ENCODE data around the gene TRAM2. TPM values are rescaled to one million over a fixed set of nuclear protein-coding genes. Genes with fewer than 3 reads are reported as not detected.
A peak's percentile ranks its signal among the peaks of the same experiment; 100 is the strongest.

The TRAM2 gene
- total RNA-seq, 2 donors from 2014 or later, result 8.6 to 8.9 TPM

GRCh38 chr6:52499026-52499425, 77.8 kb downstream of the TRAM2 start:
- Mint-ChIP-seq H3K36me3 (ENCODE audit: low read depth) (peaks cover 3% of the 10 kb centered on the region), H3K27me3 (no peaks in the 10 kb centered on the region), H3K4me1 (no peaks in the 10 kb centered on the region), H3K4me3 (no peak overlapping the region), H3K27ac (no peak overlapping the region)
- DNase-seq (no peak), ATAC-seq (no peak)
- H3K9me3 ChIP-seq (ENCODE audit: control insufficient read depth, low read length, poor library complexity, severe bottlenecking), result no peaks in the 10 kb centered on the region

DNA sequence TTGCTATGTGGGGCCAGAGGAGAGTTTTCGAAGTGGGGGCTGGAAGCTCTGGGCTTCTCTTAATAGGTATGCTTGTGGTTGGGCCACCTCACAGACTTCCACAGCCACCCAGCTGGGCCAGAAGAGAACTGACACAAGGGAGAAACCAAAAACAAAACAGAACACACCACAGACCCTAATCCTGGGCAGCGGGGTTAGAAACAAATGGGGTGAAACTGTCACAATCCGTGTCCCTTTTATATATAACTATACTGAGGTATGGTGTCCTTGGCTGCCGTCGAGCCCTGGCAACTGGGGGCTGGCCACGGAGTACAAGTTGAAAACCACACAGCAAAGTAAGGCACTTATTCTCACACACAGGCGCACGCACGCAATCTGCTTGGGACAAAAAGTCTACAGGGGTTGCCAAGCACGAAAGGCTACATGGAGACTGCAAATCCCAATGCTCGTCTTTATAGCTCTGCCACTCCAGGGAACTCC, 78.3 kb downstream of the TRAM2 start:
- no peaks in the 10 kb centered on the region for H3K4me1 Mint-ChIP-seq
- no peak overlapping the region for H3K27ac Mint-ChIP-seq
- ATAC-seq (no peak), DNase-seq (no peak)
- no peak overlapping the region for H3K4me3 Mint-ChIP-seq
- peaks cover 3% of the 10 kb centered on the region for H3K36me3 Mint-ChIP-seq (ENCODE audit: low read depth)
- no peaks in the 10 kb centered on the region for H3K27me3 Mint-ChIP-seq
- H3K9me3 ChIP-seq (ENCODE audit: control insufficient read depth, low read length, poor library complexity, severe bottlenecking), result no peaks in the 10 kb centered on the region

GRCh38 chr6:52497652-52498408, 79.0 kb downstream of the TRAM2 start:
- no peak for DNase-seq
- Mint-ChIP-seq H3K4me1 (no peaks in the 10 kb centered on the region), H3K27ac (no peak overlapping the region), H3K36me3 (ENCODE audit: low read depth) (peaks cover 3% of the 10 kb centered on the region), H3K27me3 (no peaks in the 10 kb centered on the region), H3K4me3 (no peak overlapping the region)
- peak; percentile 66 for ATAC-seq
- no peaks in the 10 kb centered on the region for H3K9me3 ChIP-seq (ENCODE audit: control insufficient read depth, low read length, poor library complexity, severe bottlenecking)

DNA sequence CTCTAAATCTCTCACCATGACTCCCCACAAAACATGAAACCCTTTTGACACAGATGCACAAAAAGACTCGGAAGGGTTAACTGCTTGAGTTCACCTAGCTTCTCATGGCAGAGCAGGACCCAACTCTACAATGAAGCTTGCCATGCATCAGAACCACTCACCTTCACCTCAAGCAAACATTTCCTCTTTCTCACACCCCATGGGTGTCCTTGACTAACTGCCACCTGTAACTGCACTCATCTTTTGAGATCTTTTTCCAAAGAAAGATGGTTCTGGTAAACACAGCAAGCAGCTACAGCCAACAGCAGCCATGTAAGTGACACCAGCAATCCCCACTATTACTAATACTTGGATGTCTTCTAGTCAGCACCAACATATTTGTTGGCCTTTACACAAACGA, 80.2 kb downstream of the TRAM2 start:
- no peak overlapping the region for H3K27ac Mint-ChIP-seq
- no peak for DNase-seq
- H3K36me3 Mint-ChIP-seq (ENCODE audit: low read depth), result no peaks in the 10 kb centered on the region
- no peak for ATAC-seq
- H3K9me3 ChIP-seq (ENCODE audit: control insufficient read depth, low read length, poor library complexity, severe bottlenecking), result no peaks in the 10 kb centered on the region
- no peak overlapping the region for H3K4me3 Mint-ChIP-seq
- no peaks in the 10 kb centered on the region for H3K27me3 Mint-ChIP-seq
- H3K4me1 Mint-ChIP-seq, result no peaks in the 10 kb centered on the region

- H3K9me3 ChIP-seq (ENCODE audit: control insufficient read depth, low read length, poor library complexity, severe bottlenecking), result no peaks in the 10 kb centered on the region
- H3K36me3 Mint-ChIP-seq (ENCODE audit: low read depth), result no peaks in the 10 kb centered on the region
- H3K4me1 Mint-ChIP-seq, result peaks cover 2% of the 10 kb centered on the region
- no peak for DNase-seq
- H3K27me3 Mint-ChIP-seq, result no peaks in the 10 kb centered on the region
- no peak for ATAC-seq
- no peak overlapping the region for H3K4me3 Mint-ChIP-seq
- no peak overlapping the region for H3K27ac Mint-ChIP-seq
Measured at GRCh38 chr6:52495922-52496321, 80.9 kb downstream of the TRAM2 start.

DNA sequence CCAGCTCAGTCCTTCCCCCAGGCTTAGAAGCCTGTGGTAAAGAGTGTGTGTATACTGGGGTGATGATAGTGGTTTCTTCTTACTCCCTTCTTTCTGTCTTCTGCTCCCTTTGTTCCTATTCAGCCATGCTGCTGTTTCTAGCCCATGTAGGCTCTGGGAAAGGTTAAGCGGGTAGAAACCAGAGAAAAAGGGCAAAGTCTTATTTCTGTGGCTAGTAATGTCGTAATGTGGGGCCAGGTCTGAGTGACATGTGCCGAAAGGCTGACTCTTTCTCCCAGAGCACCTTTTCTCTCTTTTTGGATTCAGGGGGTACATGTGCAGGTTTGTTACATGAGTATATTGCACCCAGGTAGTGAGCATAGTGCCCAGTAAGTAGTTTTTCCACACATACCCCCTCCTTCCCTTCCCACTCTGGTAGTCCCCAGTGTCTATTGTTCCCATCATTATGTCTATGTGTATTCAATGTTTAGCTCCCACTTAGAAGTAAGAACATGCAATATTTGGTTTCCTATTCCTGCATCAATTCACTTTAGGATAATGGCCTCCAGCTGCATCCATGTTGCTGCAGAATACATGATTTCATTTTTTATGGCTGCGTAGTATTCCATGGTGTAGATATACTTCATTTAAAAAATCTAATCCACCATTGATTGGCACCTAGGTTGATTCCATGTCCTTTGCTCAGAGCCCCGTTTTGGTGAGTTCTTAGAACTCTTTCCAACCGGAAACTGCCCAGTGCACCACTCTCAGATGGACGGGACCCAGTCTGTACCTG, 82.4 kb downstream of the TRAM2 start:
- H3K4me3 Mint-ChIP-seq, result no peak overlapping the region
- H3K27ac Mint-ChIP-seq, result no peak overlapping the region
- no peaks in the 10 kb centered on the region for H3K27me3 Mint-ChIP-seq
- no peak for ATAC-seq
- H3K9me3 ChIP-seq (ENCODE audit: control insufficient read depth, low read length, poor library complexity, severe bottlenecking), result no peaks in the 10 kb centered on the region
- DNase-seq, result no peak
- H3K4me1 Mint-ChIP-seq, result peaks cover 3% of the 10 kb centered on the region
- no peaks in the 10 kb centered on the region for H3K36me3 Mint-ChIP-seq (ENCODE audit: low read depth)

DNA sequence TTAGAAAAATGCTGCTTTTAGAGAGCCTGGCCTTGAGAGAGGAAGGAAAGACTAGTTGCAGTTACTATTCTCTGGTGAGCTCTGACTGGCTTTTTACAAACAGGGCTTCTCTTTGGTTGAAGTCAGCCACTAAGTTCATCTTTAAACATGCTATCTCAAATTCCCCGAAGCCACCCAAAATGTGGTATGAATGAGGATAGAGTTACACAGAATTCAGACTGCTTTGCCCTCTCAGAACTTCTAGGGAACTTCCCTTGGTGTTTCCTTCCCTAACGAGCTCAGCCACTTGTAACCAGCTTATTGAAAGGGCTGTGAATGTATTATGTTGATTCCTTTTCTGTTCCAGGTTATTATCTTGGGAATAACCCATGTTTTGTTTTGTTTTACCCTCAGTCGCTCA, 83.2 kb downstream of the TRAM2 start:
- no peak overlapping the region for H3K27ac Mint-ChIP-seq
- H3K36me3 Mint-ChIP-seq (ENCODE audit: low read depth), result no peaks in the 10 kb centered on the region
- peaks cover 3% of the 10 kb centered on the region for H3K4me1 Mint-ChIP-seq
- H3K27me3 Mint-ChIP-seq, result no peaks in the 10 kb centered on the region
- H3K9me3 ChIP-seq (ENCODE audit: control insufficient read depth, low read length, poor library complexity, severe bottlenecking), result no peaks in the 10 kb centered on the region
- H3K4me3 Mint-ChIP-seq, result no peak overlapping the region
- no peak for DNase-seq
- ATAC-seq, result peak; percentile 14

DNA sequence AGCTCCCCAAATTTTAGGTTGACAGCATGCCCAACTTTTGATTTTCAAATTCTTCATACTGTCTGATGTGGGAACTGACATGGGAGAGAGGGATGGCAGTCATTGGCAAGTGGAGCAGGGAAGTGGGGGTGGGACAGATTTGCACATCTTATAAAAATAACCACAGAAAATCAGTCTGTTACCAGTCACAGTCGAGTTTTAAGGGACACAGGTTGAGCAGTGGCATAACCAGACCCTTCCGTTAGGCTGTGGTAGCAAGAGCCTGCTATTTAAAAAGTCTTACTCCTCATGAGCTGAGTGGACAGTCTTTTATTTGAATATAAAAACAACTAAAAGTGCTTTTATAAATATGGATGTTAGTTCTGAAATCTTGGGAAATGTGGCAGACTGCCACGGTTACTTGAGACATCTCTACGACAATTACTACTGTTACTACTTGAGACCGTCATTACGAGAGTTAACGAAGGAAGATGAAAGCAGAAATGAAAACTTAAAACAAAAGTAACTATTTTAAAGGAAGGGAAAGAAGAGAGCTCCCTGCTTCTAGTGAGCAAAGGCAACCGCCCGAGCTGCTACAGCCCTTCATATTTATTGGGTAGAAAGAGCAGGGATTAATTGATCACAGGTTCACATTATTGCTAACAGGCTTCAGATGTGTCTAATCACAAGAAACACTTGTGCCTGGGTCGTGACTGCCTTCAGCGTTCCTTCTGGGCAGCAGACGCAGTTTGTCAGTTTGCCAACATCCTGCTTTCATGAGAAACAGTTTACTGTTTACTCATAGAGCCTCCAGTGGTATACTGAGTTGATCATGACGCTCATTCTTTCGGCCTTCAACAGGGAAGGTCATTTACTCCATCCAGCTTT, 85.4 kb downstream of the TRAM2 start:
- peaks cover 3% of the 10 kb centered on the region for H3K4me1 Mint-ChIP-seq
- H3K27me3 Mint-ChIP-seq, result peaks cover 5% of the 10 kb centered on the region
- ATAC-seq (no peak), DNase-seq (no peak)
- H3K4me3 Mint-ChIP-seq, result peak overlapping the region; percentile 1
- no peaks in the 10 kb centered on the region for H3K36me3 Mint-ChIP-seq (ENCODE audit: low read depth)
- H3K9me3 ChIP-seq (ENCODE audit: control insufficient read depth, low read length, poor library complexity, severe bottlenecking), result no peaks in the 10 kb centered on the region
- H3K27ac Mint-ChIP-seq, result no peak overlapping the region

DNA sequence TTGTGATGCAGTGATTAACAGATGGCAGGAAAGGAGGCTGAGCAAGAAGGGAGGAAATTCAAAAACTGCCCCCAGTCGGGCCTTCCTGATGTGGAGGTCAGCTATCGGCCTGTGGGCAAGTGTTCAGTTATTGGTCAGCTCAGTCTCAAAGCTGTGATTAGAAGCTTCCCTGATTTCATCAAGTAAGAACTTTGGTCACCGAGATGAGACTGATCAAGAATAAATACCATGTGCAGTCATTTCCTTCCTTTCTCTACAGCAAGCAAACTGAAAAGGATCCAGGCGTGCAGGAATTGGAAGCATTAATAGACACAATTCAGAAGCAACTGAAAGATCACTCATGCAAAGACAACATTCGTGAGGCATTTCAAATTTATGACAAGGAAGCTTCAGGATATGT, 87.0 kb downstream of the TRAM2 start:
- DNase-seq (no peak), ATAC-seq (no peak)
- H3K36me3 Mint-ChIP-seq (ENCODE audit: low read depth), result no peaks in the 10 kb centered on the region
- H3K27me3 Mint-ChIP-seq, result peaks cover 5% of the 10 kb centered on the region
- H3K4me3 Mint-ChIP-seq, result no peak overlapping the region
- H3K9me3 ChIP-seq (ENCODE audit: control insufficient read depth, low read length, poor library complexity, severe bottlenecking), result no peaks in the 10 kb centered on the region
- H3K27ac Mint-ChIP-seq, result no peak overlapping the region
- peaks cover 3% of the 10 kb centered on the region for H3K4me1 Mint-ChIP-seq

- H3K4me3 Mint-ChIP-seq, result no peak overlapping the region
- DNase-seq (no peak), ATAC-seq (no peak)
- H3K27ac Mint-ChIP-seq, result no peak overlapping the region
- no peaks in the 10 kb centered on the region for H3K36me3 Mint-ChIP-seq (ENCODE audit: low read depth)
- no peaks in the 10 kb centered on the region for H3K9me3 ChIP-seq (ENCODE audit: control insufficient read depth, low read length, poor library complexity, severe bottlenecking)
- H3K4me1 Mint-ChIP-seq, result no peaks in the 10 kb centered on the region
- peaks cover 5% of the 10 kb centered on the region for H3K27me3 Mint-ChIP-seq
Measured at GRCh38 chr6:52483671-52484003, 93.2 kb downstream of the TRAM2 start.

DNA sequence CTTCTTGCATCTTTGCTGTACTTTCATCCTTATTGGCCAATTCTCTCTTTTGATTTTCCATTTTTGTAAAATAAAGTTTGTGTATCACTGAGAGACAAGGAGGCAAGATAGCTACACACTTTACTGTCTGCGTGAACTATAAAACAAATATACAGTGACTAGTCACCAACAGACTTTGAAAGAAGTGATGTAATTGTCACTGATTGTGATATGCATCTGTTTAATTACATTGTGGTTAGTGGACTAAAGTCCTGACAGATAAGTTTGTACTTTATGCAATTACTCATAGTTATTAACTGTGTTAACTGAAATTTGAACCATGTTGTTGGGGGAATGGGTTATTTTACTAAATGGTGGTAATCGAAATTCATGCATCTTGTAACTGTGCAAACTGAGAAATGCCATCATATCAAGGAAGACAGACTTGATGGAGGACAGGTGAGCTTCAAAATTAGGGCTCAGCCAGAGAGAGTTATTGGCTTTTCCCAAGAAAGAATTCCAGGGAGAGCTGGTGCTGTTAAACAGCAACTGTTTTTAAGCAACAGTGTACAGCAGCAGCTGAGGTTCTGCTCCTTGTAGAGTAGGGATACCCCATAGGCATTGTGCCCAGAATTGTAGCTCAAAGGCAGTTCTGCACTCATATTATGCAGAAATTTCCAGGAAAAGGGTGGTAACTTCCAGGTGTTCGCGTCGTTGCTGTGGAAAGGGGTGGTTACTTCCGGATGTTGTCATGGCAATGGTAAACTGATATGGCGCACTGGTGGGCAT, 93.8 kb downstream of the TRAM2 start:
- Mint-ChIP-seq H3K4me1 (no peaks in the 10 kb centered on the region), H3K4me3 (no peak overlapping the region), H3K27ac (no peak overlapping the region), H3K36me3 (ENCODE audit: low read depth) (no peaks in the 10 kb centered on the region), H3K27me3 (peaks cover 5% of the 10 kb centered on the region)
- H3K9me3 ChIP-seq (ENCODE audit: control insufficient read depth, low read length, poor library complexity, severe bottlenecking), result no peaks in the 10 kb centered on the region
- ATAC-seq, result no peak
- no peak for DNase-seq

- Mint-ChIP-seq H3K27me3 (no peaks in the 10 kb centered on the region), H3K36me3 (ENCODE audit: low read depth) (no peaks in the 10 kb centered on the region), H3K27ac (no peak overlapping the region), H3K4me1 (no peaks in the 10 kb centered on the region), H3K4me3 (no peak overlapping the region)
- DNase-seq, result no peak
- ATAC-seq, result no peak
- H3K9me3 ChIP-seq (ENCODE audit: control insufficient read depth, low read length, poor library complexity, severe bottlenecking), result no peaks in the 10 kb centered on the region
Measured at GRCh38 chr6:52475307-52475706, 101.6 kb downstream of the TRAM2 start.

Measured in T-helper 17 cell (primary cell).